ENCODE data around the gene LIMK2. TPM values are rescaled to one million over a fixed set of nuclear protein-coding genes. Genes with fewer than 3 reads are reported as not detected.

The LIMK2 gene
- total and polyA plus RNA-seq, 9 of the 15 experiments (the other 6 are each of a cell fraction or from before 2014, with no cell fraction given) = 1.1 to 14.5 (median 8.5) TPM

DNA sequence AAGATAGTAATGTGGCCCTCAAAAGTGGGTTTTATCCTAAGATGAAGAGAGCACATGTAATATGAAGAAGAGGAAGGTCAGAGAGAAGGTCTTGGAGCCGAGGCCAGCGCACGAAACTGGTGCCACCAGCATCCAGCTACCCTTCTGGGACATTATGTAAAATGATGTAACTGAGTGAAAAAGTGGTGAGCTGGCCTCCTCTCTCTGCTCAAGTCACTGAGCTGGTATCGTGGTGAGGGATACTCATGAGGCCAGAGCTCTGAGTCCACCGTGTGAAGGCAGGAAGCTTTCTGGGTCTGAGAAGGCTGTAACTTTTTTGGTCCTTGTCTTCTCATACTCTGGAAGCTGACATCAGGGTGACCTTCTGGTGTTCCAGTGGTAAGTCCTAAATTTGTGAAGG lies 27.0 kb upstream of the LIMK2 start (continued):
- TF ChIP-seq MCM3 (IDR thresholded peaks at IDR 0.05) = no peak
- TF ChIP-seq CEBPG (CRISPR knock-in tag; IDR thresholded peaks at IDR 0.05) = 0 out of 2 replicates have a peak, but pooled peaks have one; percentile 14
- TF ChIP-seq CEBPG (tag; conservative IDR thresholded peaks at IDR 0.05 in 1 of 2, IDR thresholded peaks at IDR 0.05 in 1 of 2) = peak in 1 of 2 experiments; percentile 82; a peak in 2 of 4 replicates

DNA sequence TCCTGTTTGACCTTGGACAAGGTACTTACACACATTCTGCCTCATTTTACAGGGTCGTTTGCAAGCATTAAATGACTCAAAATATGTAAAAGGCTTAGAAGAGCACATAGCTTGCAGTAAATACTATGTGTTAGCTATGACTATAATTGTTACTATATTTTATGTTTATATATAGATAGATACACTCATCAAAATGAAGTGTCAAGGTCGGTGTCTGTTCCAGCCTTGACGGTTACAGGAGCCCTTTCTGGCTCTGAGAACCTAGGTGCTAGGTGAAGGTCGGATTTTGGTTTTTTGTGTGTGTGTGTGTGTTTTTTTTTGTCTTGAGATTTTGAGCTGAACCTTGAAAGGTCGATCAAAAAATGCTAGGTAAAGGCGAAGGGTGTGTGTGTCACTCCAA lies 24.5 kb upstream of the LIMK2 start:
- Histone ChIP-seq H3K79me2 (ENCODE audit: control insufficient read depth, insufficient read depth, low read length) (no peaks in the 10 kb centered on the region), H3K4me3 (no peak overlapping the region), H3K9me1 (ENCODE audit: control insufficient read depth, insufficient read depth, low read length) (no peaks in the 10 kb centered on the region), H3K9me3 (replicated peaks; ENCODE audit: control insufficient read depth, insufficient read depth, low read depth, low read length) (no peaks in the 10 kb centered on the region), H2AFZ (ENCODE audit: low read depth, low read length) (no peak overlapping the region), H3K4me1 (replicated peaks in 1 of 2; ENCODE audit: control insufficient read depth in 2 of 2, insufficient read depth in 2 of 2, low read length in 2 of 2) (peaks cover 0 to 3% of the 10 kb centered on the region in 2 experiments; a peak in 3 of 5 replicates), H3K27me3 (ENCODE audit: control insufficient read depth in 2 of 2, insufficient read depth in 2 of 2, low read length in 2 of 2) (no peaks in the 10 kb centered on the region), H3K4me2 (ENCODE audit: insufficient read depth, low read length) (no peak overlapping the region), H3K9ac (ENCODE audit: insufficient read depth in 1 of 2, low read depth in 2 of 2, low read length in 2 of 2) (no peak overlapping the region), H3K36me3 (ENCODE audit: control insufficient read depth, insufficient read depth, low read length) (peaks cover 8% of the 10 kb centered on the region; the same call in 1 of the 3 replicates), H4K20me1 (replicated peaks; ENCODE audit: control insufficient read depth, insufficient read depth, low read length) (no peaks in the 10 kb centered on the region), H3K27ac (ENCODE audit: extremely low read depth, low read depth, low read length) (no peak overlapping the region)
- WGBS (ENCODE audit: insufficient coverage, low coverage, missing lambda C conversion rate) = 65% methylated on average over 6 of the region's 6 CpGs
- intact Hi-C loops (cut with micrococcal nuclease) (no loop called here), in situ Hi-C loops (cut with MboI) (no loop called here)
- FAIRE-seq = no peak
- ATAC-seq = no peak
- no TSS peak for BruUV-seq (replicated peaks)
- no peak for DNase-seq (ENCODE audit: extremely low read depth in 1 of 4, low spot score in 3 of 4)
- ChIA-PET CTCF (ENCODE audit: low intra/inter-chr PET ratio) (no interaction called here), POLR2A (interaction anchor here (0.6 kb wide), 1 partner anchor 578 kb away, joined by 3 read pairs; no protein-coding TSS in a partner anchor)
- TF ChIP-seq, protein P1, sequence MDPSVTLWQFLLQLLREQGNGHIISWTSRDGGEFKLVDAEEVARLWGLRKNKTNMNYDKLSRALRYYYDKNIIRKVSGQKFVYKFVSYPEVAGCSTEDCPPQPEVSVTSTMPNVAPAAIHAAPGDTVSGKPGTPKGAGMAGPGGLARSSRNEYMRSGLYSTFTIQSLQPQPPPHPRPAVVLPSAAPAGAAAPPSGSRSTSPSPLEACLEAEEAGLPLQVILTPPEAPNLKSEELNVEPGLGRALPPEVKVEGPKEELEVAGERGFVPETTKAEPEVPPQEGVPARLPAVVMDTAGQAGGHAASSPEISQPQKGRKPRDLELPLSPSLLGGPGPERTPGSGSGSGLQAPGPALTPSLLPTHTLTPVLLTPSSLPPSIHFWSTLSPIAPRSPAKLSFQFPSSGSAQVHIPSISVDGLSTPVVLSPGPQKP (CRISPR knock-in tag; IDR thresholded peaks at IDR 0.05) = no peak
- TF ChIP-seq SRF (CRISPR knock-in tag; IDR thresholded peaks at IDR 0.05) (no peak), ZBTB8A (IDR thresholded peaks at IDR 0.05; ENCODE audit: partially characterized antibody) (no peak), FOXP1 (CRISPR knock-in tag; IDR thresholded peaks at IDR 0.05) (no peak), ETV6 (IDR thresholded peaks at IDR 0.05; ENCODE audit: borderline replicate concordance in 1 of 2, low read depth in 2 of 2, low read length in 1 of 2) (no peak), ETV6 (CRISPR knock-in tag; IDR thresholded peaks at IDR 0.05; ENCODE audit: borderline replicate concordance) (no peak), RFX1 (IDR thresholded peaks at IDR 0.05) (no peak), ZNF584 (CRISPR knock-in tag; IDR thresholded peaks at IDR 0.05; ENCODE audit: low read depth) (no peak), ZNF707 (CRISPR knock-in tag; conservative IDR thresholded peaks at IDR 0.05) (no peak), RBM15 (IDR thresholded peaks at IDR 0.05; ENCODE audit: insufficient read depth, low read length) (no peak)
- TF ChIP-seq, protein P2, sequence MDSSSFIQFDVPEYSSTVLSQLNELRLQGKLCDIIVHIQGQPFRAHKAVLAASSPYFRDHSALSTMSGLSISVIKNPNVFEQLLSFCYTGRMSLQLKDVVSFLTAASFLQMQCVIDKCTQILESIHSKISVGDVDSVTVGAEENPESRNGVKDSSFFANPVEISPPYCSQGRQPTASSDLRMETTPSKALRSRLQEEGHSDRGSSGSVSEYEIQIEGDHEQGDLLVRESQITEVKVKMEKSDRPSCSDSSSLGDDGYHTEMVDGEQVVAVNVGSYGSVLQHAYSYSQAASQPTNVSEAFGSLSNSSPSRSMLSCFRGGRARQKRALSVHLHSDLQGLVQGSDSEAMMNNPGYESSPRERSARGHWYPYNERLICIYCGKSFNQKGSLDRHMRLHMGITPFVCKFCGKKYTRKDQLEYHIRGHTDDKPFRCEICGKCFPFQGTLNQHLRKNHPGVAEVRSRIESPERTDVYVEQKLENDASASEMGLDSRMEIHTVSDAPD (CRISPR knock-in tag; IDR thresholded peaks at IDR 0.05) = no peak

All from K562 (cell line).